Activated gamma-delta T cell (primary cell): Measurements from ENCODE around the gene RECQL.
"Not testable (repeated sequence)": the region's sequence is repeated elsewhere in the genome, so short reads cannot be mapped to it uniquely, and the experiment has no call there.

ENCODE experiments used
- DNase-seq: peaks from one replicate; lab custom pipeline; 2025; lab: John Stamatoyannopoulos, UW

The RECQL gene

DNA sequence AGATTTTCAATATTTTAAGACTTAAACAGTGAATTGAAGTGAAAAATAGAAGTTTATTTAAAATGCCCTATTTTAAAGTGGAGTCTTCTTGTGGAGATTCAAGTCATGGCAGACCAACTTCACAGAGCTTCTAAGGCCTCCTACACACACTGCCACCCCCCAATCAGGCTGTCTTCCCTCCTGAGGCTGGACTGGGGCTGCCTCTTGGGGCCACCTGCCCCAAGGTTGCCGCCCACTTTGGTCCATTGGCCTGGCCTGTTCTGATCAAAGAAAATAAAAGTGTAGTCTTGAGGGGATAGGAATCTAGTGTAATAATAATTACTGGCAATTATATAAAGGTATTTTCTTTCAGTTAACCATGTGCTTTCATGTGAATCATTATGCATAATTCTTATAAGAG lies 1.4 kb upstream of the RECQL start:
- DNase-seq, result no peak

DNA sequence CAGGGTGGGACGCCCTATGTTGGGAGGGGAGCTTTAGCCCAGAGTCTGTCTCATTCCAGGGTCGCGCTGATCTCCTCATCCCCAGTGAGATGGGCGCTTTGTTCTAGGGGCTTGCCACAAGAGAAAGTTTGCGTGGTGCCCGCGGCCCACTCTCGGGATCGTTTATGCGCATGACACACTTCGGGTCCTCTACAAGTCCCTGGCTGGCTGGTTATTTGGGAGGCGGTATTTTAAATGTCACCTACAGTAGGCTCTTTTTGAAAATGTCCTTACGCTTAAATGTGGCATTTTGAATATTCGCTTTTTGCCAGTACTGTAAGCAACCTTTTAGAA lies 695 bp upstream of the RECQL start:
- DNase-seq, result no peak

- DNase-seq, result no peak
These were observed 613 bp downstream of the RECQL start for GRCh38 chr12:21500786-21501257.

GRCh38 chr12:21499765-21500164 lies 1.7 kb downstream of the RECQL start:
- DNase-seq, result no peak

DNA sequence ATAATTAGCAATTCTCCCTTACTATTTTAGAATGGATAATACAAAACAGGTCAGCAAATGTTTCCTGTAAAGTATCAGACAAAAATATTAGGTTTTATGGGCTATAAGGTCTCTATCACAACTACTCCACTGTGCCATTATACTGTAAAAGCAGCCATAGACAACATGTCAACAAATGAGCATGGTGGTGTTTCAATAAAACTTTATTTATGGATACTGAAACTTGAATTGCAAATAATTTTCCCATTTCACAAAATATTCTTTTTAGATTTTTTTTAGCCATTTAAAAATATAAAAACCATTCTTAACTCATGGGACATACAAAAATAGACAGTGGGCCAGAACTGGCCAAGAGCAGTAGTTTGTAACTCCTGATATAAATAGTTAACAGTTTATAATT lies 15.4 kb downstream of the RECQL start:
- DNase-seq, result no peak

GRCh38 chr12:21483531-21483930 lies 17.9 kb downstream of the RECQL start:
- no peak for DNase-seq

- no peak for DNase-seq
These were observed 22.5 kb downstream of the RECQL start for GRCh38 chr12:21478756-21479455.

GRCh38 chr12:21476949-21477348 lies 24.5 kb downstream of the RECQL start:
- no peak for DNase-seq

DNA sequence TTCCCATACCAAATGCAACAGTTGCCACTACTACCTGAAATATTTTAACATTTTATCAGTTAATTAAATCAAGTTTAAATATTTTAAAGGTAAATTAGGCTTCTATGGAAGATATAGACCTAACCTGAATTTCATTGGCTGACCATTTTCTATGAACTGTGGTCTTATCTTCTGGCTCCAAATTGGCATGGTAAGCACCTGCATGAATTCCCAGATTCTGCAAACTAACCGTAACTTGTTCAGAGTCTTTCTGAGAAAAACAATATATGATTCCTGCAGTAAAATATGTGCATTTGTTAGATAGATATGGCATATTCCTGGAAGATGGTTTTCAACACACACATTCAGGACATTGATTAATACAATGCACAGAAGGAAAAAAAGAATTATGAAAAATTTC lies 25.9 kb downstream of the RECQL start:
- DNase-seq, result no peak

- DNase-seq, result no peak
These were observed 29.1 kb downstream of the RECQL start for GRCh38 chr12:21472197-21472823.

GRCh38 chr12:21471294-21471693 lies 30.1 kb downstream of the RECQL start:
- no peak for DNase-seq

- not testable (repeated sequence) for DNase-seq
These were observed 34.1 kb downstream of the RECQL start for GRCh38 chr12:21467334-21467733.

GRCh38 chr12:21459474-21459873 lies 42.0 kb downstream of the RECQL start:
- DNase-seq, result no peak

DNA sequence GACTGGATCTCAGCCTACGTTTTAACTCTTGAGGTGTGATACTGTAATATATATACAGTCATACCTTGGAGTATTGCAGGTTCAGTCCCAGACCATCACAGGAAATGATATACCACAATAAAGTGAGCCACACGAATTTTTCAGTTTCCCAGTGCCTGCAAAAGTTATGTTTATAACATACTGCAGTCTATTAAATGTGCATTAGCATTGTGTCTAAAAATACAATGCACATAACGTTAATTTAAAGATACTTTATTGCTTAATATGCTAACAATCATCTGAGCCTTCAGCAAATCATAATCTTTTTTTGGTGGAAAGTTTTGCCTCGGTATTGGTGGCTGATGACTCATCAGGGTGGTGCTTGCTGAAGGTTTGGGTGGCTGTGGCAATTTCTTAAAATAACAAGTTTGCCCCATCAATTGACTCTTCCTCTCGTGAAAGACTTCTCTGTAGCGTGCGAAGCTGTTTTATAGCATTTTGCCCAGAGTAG lies 45.1 kb downstream of the RECQL start:
- no peak for DNase-seq

DNA sequence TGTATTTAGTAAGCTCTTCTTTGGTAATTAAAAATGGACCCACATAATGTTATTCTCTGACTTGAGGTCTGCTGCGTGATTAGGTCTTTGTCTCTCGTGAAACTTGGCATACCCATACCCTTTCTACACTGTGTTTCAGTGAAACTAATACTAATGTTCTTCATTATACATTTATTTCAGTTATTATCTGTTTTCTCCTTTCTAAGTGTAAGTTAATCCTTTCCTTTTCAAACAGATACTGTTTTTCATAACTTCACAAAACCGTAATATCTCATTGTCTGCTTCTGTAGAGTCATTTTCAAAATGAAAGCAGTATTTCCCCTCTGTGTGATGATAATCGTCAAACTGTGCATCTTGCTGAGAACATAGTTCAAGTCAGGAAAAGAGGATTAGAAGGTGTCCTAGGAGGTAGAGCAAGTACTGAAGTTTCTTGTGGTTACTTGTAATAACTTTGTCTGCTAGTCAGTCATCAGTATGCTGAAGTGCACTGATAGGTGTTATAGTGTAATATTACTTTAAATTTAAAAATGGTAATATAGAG lies 48.1 kb downstream of the RECQL start:
- no peak for DNase-seq

DNA sequence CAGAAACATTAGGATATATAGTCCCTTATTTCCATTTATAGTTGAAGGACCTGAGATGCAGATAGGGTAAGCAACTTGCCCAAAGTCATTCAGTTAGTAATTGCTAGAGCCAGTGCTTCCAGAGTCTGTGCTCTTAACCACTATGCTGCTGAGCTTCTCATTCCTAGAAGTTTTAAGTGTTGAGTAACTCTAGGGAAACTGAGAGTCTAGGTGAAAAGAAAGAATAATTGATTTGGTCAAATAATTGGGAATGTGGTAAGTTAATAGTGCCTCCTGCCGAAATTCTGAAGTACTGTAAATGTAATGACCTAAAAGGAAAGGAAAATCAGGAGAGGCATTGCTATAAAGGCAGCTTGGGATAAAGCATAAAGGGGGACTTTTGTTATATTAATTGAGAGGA lies 49.9 kb downstream of the RECQL start:
- no peak for DNase-seq

GRCh38 chr12:21444193-21445146 lies 57.0 kb downstream of the RECQL start:
- DNase-seq, result no peak

GRCh38 chr12:21439347-21439746 lies 62.1 kb downstream of the RECQL start:
- DNase-seq, result no peak

DNA sequence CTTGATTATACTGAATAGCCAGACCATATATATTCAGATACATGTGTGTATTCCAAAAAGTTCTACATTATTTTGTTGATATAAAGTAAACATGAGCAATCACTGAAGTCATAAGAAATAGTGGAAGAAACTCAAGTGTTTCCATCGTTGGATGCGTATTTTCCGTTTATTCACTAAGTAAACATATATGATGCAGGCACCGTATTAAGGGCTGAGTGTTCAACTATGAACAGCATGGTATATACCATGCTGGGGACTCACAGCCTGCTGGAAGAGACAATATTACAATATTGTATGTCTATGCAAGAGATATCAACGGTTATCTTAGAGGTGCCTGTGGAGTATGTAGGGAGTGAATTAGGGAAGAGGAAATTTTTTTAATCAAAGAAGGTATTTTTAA lies 62.8 kb downstream of the RECQL start:
- DNase-seq, result no peak

DNA sequence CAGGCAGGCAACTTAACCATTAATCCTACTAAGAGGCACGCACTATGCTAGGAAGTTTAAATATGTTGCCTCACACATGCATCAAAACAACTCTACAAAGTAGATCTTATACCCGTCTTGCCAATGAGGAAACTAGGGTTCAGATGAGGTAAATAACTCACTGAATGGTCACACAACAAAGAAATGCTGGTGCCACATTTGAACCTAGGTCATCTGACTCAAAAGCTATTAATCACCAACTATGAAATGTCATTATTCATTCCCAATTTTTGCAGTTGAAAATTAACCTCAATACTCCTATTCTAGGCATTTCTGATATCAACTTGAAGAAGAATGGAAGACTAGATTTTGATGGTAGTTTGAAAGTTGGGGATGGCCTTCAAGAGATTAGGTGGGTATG lies 66.7 kb downstream of the RECQL start:
- no peak for DNase-seq

- DNase-seq, result no peak
These were observed 67.9 kb downstream of the RECQL start for GRCh38 chr12:21433525-21433924.

GRCh38 chr12:21429994-21430393 lies 71.4 kb downstream of the RECQL start:
- no peak for DNase-seq
